ES-I3 (cell line): Measurements from ENCODE around the gene TBC1D21.

Source experiments
- H3K36me3 ChIP-seq: 2 replicates; pipeline ENCODE4 v1.6.1; 2013; ENCODE audit warnings: mild to moderate bottlenecking, low read length, control low read depth, moderate library complexity; ENCODE audit not compliant: insufficient read depth
- H3K4me1 ChIP-seq: 2 replicates; pipeline ENCODE4 v1.6.1; 2013; ENCODE audit warnings: mild to moderate bottlenecking, control low read depth, low read length; ENCODE audit not compliant: insufficient read depth
- H3K9ac ChIP-seq: 2 replicates; pipeline ENCODE4 v1.6.1; 2013; ENCODE audit warnings: low read depth, mild to moderate bottlenecking, low read length, moderate library complexity
- H3K9me3 ChIP-seq: 2 replicates; pipeline ENCODE4 v1.6.1; 2013; ENCODE audit warnings: mild to moderate bottlenecking, low read length, moderate library complexity; ENCODE audit not compliant: control insufficient read depth, insufficient read depth

The TBC1D21 gene

GRCh38 chr15:73889053-73889761, 15.8 kb downstream of the TBC1D21 start:
- Histone ChIP-seq H3K36me3 (no peaks in the 10 kb centered on the region), H3K9me3 (no peaks in the 10 kb centered on the region), H3K4me1 (no peaks in the 10 kb centered on the region), H3K9ac (no peak overlapping the region)

- no peaks in the 10 kb centered on the region for H3K4me1 ChIP-seq
These were observed 16.4 kb downstream of the TBC1D21 start for GRCh38 chr15:73889762-73890124.

GRCh38 chr15:73891328-73892315, 18.3 kb downstream of the TBC1D21 start:
- no peaks in the 10 kb centered on the region for H3K4me1 ChIP-seq
- no peaks in the 10 kb centered on the region for H3K36me3 ChIP-seq
- H3K9me3 ChIP-seq = no peaks in the 10 kb centered on the region
- H3K9ac ChIP-seq = no peak overlapping the region

More at GRCh38 chr15:73889762-73890124, 16.4 kb downstream of the TBC1D21 start:
- Histone ChIP-seq H3K36me3 (no peaks in the 10 kb centered on the region), H3K9ac (no peak overlapping the region), H3K9me3 (no peaks in the 10 kb centered on the region)

- peaks cover under 1% of the 10 kb centered on the region; the same call in 1 of the 2 replicates for H3K4me1 ChIP-seq
- H3K36me3 ChIP-seq = no peaks in the 10 kb centered on the region
- no peak overlapping the region for H3K9ac ChIP-seq
- no peaks in the 10 kb centered on the region for H3K9me3 ChIP-seq
These were observed 19.3 kb downstream of the TBC1D21 start for GRCh38 chr15:73892446-73893226.

GRCh38 chr15:73894133-73894814, 20.9 kb downstream of the TBC1D21 start:
- no peaks in the 10 kb centered on the region for H3K36me3 ChIP-seq

GRCh38 chr15:73897441-73898261, 24.3 kb downstream of the TBC1D21 start:
- Histone ChIP-seq H3K9me3 (no peaks in the 10 kb centered on the region), H3K4me1 (peaks cover 4% of the 10 kb centered on the region; the same call in 1 of the 2 replicates), H3K9ac (no peak overlapping the region), H3K36me3 (no peaks in the 10 kb centered on the region)

More at GRCh38 chr15:73894133-73894814, 20.9 kb downstream of the TBC1D21 start:
- peaks cover 4% of the 10 kb centered on the region; the same call in 1 of the 2 replicates for H3K4me1 ChIP-seq
- H3K9me3 ChIP-seq = no peaks in the 10 kb centered on the region
- no peak overlapping the region for H3K9ac ChIP-seq

- peaks cover 4% of the 10 kb centered on the region; the same call in 1 of the 2 replicates for H3K4me1 ChIP-seq
- no peaks in the 10 kb centered on the region for H3K9me3 ChIP-seq
- H3K36me3 ChIP-seq = no peaks in the 10 kb centered on the region
- no peak overlapping the region for H3K9ac ChIP-seq
These were observed 26.1 kb downstream of the TBC1D21 start for GRCh38 chr15:73899197-73900094.

GRCh38 chr15:73900095-73900712, 26.8 kb downstream of the TBC1D21 start:
- Histone ChIP-seq H3K4me1 (peaks cover 4% of the 10 kb centered on the region; the same call in 1 of the 2 replicates), H3K9ac (no peak overlapping the region), H3K36me3 (no peaks in the 10 kb centered on the region), H3K9me3 (no peaks in the 10 kb centered on the region)

GRCh38 chr15:73901126-73901810, 27.9 kb downstream of the TBC1D21 start:
- Histone ChIP-seq H3K9me3 (no peaks in the 10 kb centered on the region), H3K9ac (no peak overlapping the region), H3K36me3 (no peaks in the 10 kb centered on the region)

GRCh38 chr15:73902121-73903020, 29.0 kb downstream of the TBC1D21 start:
- Histone ChIP-seq H3K36me3 (no peaks in the 10 kb centered on the region), H3K9me3 (no peaks in the 10 kb centered on the region), H3K9ac (no peak overlapping the region), H3K4me1 (peaks cover 4% of the 10 kb centered on the region; the same call in 1 of the 2 replicates)

More at GRCh38 chr15:73901126-73901810, 27.9 kb downstream of the TBC1D21 start:
- H3K4me1 ChIP-seq = peaks cover 4% of the 10 kb centered on the region; the same call in 1 of the 2 replicates
